ENCODE measurements around the gene WDR88.
"Not testable (repeated sequence)": the region's sequence is repeated elsewhere in the genome, so short reads cannot be mapped to it uniquely, and the experiment has no call there.

Gene WDR88

DNA sequence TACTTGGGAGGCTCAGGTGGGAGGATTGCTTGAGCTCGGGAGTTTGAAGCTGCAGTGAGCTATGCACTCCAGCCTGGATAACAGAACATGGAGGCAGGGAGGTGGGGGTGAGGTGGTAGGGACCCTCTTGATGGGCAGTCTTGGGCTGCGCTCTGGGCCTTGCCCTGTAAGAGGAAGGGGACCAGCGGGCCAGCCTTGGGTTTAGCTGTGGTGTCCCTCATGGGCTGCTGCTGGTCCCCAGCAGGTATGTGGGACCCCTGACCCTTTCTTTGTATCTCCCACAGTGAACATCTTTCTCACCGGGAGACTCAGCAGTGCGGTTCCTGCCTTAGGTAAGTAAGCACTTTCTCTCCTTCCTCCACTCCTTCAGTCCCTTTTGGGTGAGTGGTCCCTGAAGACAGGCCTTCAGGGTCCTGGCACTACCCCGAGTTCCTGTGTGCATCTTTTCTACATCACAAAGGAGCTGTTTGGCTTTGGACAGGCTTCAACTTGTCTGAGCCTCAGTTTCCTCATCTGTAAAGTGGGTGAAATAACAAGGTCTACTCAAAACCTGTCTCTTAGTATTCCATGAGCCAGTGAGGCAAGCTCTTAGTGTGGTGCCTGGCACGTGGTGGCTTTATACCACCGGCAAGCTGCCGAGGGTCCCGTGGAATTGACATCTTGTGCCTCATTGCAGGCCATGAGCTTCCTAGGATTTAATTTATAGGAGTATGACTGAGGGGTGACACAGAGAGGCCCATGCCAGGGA, 64.7 kb downstream of the WDR88 start:
- no peak for DNase-seq (ENCODE audit: low read depth in 1 of 2, low spot score in 1 of 2)

DNA sequence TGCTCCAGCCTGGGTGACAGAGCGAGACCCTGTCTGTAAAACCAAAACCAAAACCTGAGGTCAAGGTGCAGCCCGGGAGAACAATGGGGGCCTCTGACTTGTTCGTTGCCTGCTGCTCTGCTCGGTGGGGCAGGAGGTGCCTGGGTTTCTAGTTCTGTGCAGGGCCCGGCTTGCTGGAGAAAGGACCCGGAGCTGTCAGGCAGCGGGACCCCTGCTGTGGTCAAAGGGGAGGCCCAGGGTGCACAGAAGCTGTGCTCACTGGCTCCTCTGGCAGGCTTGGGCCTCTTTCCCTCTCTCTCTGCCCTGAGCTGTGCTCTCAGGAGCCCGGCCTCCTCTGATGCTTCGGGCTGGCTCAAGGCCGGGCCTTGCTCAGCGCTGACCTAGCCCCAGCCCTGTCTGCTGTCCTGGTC, 65.7 kb downstream of the WDR88 start:
- no peak for DNase-seq (ENCODE audit: low read depth in 1 of 2, low spot score in 1 of 2)

DNA sequence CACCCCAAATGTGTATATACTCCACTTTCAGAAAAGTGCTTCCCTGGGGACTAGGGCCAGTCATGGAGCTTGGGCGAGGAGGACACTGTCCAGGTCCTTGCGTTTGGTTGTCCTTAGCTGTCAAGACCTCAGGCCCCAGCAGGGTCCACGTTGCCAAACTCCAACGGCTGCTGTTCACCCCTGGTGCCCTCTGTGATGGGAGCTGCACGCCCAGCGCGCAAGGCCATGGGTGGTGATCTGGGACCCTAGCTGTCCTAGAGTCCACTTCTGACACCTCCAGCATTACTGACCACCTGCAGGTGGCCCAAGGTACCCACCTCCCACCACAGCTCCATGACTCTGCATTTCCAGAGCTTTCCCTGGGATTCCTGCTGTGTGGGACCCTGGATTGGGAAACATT, 66.3 kb downstream of the WDR88 start:
- DNase-seq (ENCODE audit: low read depth in 1 of 2, low spot score in 1 of 2), result no peak

DNA sequence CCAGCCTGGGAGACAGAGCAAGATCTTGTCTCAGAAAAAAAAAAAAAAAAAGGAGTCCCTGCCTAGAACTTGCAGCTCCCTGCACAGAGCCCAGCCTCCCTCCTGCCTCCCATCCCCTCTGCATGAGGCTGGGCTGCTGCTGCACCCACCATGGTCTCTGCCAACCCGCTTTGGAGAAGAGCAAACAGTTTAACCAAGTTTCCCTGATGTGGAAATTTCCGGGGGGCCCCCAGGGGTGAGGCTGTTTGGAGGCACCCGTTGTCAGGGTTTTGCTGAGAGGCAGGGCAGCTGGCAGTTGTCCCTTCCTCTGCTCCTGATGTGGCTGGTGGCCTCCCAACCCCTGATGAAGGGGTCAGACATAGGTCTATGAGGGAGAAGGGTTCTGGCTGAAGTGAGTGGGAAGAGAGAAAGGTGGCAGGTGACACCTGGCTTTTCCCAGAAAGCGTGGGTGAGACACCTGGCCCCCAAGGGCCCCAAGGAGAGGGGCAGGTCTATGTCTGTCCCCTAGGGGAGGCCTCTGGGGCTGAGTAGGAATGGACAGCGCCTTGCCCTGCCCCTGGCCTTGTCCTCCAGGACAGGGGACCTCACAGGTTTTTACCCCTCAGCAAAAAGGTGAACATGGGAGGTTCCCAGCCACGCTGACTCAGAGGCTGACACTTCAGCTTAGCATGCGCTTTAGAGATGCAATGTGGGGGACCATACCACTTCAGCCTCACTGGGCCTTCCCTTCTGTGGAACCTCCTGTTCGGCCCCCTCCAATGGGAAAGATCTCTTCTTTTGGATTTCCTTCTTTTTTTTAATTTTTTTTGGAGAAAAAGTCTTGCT, 67.7 kb downstream of the WDR88 start:
- DNase-seq (ENCODE audit: low read depth in 1 of 2, low spot score in 1 of 2), result no peak

DNA sequence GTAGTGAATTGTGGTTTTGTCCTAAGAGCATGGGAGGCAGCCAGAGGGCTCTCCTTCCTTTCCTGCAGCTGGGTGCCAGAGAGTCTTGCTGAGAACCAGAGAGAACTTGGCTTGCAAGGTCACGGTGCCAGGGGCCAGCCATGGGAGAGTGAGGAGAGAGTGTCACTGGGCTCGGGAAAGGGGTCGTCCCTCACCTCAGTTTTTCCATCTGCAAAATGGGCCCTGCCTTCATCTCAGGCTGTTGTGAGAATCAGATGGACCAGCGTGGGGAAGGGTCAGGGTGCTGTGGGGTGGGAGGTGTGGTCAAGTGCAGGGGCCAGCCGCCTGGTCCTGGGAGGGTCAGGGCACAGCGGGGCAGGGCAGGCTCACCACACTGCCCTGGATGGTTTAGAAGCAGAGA, 69.6 kb downstream of the WDR88 start:
- no peak for DNase-seq (ENCODE audit: low read depth in 1 of 2, low spot score in 1 of 2)

DNA sequence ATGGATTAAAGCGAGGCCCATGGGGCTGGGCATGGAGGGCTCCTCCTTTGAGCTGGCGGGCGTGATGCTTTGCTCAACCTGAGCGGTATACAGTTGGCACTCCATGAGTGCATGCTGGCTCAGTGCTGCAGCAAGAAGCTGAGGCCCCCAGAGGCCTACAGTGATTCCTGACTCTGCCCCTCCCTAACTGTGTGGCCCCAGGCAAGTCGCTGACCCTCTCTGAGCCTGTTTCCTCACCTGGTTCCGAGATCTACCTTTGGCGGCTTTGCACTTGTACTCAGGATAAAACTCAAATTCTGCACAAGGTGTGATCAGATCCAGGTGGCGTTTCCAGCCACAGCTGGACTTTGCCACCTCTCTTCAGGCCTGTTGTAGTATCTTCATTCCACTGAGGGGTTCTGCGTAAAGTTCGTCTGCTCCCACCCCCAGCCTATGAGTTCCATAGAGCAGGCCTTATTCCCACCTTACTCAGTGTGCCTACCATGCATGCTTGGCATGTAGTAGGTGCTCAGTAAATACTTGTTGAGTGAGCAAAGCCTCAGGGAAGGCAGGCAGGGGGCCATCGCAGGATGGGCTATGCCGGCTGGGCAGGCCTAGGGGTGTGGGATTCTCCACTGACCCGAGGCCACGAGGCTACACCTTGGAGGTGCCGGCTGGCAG, 70.1 kb downstream of the WDR88 start:
- DNase-seq (ENCODE audit: low read depth in 1 of 2, low spot score in 1 of 2), result no peak

DNA sequence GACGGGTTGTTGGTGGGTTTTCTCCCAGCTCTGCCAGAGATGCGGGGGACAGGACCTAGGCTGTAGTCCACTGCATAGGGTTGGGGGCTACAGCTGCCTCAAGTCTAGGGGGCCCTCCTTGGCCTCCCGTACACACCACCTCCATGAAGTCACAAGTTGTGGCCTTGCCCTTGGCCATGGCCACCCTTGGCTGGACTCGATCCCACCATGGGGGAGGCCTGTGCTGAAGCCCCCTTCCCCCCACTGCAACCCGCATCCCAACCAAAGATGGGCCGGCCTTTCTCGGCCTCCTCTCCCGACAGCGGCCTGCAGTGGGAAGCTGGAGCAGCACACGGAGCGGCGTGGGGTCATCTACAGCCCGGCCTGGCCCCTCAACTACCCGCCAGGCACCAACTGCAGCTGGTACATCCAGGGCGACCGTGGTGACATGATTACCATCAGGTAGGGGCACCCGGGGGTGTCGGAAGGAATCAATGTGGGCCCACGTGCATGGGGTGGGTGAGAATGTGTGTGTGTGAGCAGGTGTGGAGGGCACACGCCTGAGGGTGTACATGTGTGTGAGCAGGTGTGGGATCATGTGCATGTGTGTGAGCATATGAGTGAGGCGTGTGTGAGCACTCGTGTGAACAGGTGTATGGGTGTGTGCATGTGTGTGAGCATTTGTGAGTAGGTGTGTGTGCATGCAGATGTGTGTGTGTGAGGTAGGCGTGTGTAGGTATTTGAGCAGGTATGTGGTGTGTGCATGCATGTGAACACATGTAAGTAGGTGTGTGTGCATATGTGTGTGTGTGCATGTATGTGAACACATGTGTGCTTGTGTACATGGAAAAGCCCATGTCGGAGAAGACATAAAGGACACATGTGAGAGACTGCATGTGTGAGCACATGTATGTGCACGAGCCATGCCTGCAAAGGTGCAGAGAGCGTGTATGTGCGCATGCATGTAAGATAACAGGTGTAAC, 70.9 kb downstream of the WDR88 start:
- no peak for DNase-seq (ENCODE audit: low read depth in 1 of 2, low spot score in 1 of 2)

DNA sequence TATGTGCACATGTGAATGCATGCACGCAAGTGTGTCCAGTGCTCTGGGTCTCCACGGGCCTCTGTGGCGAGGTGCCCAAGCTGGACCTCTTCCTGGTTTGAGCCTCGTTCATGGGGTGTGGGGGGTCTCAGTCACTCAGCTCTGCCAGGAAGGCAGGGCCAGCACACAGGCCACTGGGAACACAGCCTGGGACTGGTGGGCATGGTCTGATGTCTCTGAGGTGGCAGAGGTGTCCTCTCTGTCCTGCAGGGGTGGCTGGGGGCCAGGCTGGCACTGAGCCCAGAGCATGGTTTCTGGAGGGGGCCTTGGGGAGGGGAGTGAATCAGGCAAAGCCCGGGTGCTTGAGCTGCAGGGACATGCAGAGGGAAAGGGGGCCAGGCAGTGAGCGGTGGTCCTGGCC, 71.6 kb downstream of the WDR88 start:
- no peak for DNase-seq (ENCODE audit: low read depth in 1 of 2, low spot score in 1 of 2)

DNA sequence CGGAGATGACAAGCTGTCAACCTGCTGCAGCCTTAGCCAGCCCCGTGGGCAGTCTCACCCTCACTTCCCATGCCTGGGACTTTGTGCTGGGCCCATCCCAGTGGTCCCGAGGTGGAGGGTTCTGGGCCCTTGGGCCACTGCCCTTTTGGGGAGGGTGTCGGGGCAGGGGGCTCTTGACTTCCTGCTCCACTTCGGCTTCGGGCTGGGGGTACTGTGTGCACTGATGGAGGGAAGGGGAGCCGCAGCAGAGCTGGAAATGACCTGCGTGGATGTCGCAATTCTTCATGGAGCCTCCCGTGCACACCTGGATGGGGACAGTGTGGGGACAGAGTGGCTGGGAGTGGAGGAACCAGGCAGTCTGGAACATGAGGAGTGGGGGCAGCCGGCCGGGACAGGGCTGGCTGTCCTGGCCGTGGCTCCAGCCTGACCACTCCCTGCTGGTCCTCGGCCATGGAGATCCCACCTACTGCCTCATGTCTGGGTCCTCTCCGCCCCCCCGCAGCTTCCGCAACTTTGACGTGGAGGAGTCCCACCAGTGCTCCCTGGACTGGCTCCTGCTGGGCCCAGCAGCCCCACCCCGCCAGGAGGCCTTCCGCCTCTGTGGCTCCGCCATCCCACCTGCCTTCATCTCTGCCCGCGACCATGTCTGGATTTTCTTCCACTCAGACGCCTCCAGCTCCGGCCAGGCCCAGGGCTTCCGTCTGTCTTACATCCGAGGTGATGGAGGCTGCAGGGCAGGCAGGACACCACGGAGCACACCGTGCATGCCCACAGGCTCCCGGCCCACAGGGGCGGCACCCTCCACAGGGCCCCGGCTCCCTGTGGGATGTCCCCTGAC, 72.4 kb downstream of the WDR88 start:
- no peak for DNase-seq (ENCODE audit: low read depth in 1 of 2, low spot score in 1 of 2)

DNA sequence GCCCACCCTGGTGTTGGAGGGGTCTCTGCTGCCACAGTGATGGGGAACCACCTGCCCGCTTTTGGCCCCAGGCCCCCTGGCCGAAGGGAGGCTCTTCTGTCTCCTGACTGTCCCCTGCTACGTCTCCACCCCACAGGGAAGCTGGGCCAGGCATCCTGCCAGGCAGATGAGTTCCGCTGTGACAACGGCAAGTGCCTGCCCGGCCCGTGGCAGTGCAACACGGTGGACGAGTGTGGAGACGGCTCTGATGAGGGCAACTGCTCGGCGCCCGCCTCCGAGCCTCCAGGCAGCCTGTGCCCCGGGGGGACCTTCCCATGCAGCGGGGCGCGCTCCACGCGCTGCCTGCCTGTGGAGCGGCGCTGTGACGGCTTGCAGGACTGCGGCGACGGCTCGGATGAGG, 73.2 kb downstream of the WDR88 start:
- DNase-seq (ENCODE audit: low read depth in 1 of 2, low spot score in 1 of 2), result no peak

DNA sequence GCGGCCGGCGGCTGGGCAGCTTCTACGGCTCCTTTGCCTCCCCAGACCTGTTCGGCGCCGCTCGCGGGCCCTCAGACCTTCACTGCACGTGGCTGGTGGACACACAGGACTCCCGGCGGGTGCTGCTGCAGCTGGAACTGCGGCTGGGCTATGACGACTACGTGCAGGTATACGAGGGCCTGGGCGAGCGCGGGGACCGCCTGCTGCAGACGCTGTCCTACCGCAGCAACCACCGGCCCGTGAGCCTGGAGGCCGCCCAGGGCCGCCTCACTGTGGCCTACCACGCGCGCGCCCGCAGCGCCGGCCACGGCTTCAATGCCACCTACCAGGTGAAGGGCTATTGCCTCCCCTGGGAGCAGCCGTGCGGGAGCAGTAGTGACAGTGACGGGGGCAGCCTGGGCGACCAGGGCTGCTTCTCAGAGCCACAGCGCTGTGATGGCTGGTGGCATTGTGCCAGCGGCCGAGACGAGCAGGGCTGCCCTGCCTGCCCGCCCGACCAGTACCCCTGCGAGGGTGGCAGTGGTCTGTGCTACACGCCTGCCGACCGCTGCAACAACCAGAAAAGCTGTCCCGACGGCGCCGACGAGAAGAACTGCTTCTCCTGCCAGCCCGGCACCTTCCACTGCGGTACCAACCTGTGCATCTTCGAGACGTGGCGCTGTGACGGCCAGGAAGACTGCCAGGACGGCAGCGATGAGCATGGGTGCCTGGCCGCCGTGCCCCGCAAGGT, 73.8 kb downstream of the WDR88 start:
- DNase-seq (ENCODE audit: low read depth in 1 of 2, low spot score in 1 of 2), result no peak

DNA sequence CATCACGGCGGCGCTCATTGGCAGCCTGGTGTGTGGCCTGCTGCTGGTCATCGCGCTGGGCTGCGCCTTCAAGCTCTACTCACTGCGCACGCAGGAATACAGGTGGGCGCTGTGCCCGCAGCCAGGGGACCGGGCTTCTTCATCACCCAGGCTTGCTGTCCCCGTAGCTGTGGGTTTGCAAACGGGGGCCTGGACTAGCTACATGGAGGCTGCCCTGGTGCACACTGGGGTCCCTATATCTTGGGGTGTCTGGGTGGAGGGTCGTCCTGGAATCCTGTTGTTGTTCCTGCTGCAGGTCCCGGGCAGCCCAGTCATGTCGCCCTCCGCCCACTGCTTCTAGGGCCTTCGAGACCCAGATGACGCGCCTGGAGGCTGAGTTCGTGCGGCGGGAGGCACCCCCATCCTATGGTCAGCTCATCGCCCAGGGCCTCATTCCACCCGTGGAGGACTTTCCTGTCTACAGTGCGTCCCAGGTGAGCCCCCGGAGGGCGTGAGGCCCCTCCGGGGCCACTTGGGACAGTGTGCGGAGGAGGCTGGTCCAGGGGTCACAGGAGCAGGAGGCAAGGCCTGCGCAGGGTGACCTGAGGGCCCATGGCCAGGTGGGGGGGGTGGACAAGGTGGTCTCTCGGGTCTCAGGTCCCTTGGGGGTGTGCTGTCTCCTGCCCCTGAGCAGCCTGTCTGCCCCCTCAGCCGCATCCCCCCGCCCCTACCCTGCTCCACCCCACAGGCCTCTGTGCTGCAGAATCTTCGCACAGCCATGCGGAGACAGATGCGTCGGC, 74.5 kb downstream of the WDR88 start:
- no peak for DNase-seq (ENCODE audit: low read depth in 1 of 2, low spot score in 1 of 2)

DNA sequence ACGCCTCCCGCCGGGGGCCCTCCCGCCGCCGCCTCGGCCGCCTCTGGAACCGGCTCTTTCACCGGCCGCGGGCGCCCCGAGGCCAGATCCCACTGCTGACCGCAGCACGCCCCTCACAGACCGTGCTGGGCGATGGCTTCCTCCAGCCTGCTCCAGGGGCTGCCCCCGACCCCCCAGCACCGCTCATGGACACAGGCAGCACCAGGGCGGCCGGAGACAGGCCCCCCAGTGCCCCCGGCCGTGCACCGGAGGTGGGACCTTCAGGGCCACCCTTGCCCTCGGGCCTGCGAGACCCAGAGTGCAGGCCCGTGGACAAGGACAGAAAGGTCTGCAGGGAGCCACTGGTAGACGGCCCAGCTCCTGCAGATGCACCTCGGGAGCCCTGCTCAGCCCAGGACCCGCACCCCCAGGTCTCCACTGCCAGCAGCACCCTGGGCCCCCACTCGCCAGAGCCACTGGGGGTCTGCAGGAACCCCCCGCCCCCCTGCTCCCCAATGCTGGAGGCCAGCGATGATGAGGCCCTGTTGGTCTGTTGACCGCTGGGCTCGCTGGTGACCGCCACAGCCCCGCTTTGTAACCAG, 75.2 kb downstream of the WDR88 start:
- DNase-seq (ENCODE audit: low read depth in 1 of 2, low spot score in 1 of 2), result no peak

DNA sequence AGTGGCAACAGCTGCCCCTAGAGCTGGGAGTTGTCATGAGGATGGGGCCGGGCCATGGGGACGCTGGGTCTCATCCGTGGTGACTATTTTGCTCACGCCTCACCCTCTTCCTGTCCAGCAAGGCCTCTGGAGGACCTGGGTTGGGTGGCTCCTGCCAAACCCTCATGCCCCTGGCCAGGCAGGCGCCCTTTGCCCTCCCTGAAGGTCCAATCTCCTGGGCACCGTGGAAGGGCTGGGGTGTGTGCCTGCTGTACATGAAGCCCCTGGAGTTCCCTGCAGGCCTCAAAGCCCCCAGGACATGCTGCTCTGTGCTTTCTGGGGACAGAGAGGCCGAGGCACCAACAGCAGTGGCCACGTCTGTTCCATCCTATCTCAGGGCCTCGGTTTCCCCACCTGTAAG, 76.0 kb downstream of the WDR88 start:
- DNase-seq (ENCODE audit: low read depth in 1 of 2, low spot score in 1 of 2), result no peak

DNA sequence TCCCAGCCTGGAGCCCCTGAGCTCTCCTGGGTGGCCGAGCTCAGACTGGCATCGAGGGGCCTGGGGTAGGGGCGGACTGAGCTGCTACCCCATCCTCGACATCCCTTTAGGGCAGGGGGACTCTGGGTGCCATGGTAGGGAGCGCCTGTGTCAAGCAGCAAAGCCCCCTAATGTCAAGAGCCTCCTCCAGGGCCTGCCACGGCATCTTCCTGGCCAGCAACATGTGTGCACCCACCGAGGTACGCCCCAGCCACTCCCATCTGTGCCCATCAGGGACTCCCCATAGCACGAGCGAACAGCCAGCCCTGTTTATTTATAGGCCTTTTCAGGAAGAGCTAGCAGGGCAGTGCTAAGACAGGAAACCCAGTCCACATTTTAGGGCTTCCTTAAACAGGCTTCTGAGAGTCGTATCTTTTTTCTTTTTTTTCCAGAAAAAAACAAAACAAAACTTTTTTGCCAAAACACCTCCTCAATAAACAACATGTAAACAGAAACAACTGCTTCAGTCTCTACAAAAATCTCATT, 76.5 kb downstream of the WDR88 start:
- no peak for DNase-seq (ENCODE audit: low read depth in 1 of 2, low spot score in 1 of 2)

DNA sequence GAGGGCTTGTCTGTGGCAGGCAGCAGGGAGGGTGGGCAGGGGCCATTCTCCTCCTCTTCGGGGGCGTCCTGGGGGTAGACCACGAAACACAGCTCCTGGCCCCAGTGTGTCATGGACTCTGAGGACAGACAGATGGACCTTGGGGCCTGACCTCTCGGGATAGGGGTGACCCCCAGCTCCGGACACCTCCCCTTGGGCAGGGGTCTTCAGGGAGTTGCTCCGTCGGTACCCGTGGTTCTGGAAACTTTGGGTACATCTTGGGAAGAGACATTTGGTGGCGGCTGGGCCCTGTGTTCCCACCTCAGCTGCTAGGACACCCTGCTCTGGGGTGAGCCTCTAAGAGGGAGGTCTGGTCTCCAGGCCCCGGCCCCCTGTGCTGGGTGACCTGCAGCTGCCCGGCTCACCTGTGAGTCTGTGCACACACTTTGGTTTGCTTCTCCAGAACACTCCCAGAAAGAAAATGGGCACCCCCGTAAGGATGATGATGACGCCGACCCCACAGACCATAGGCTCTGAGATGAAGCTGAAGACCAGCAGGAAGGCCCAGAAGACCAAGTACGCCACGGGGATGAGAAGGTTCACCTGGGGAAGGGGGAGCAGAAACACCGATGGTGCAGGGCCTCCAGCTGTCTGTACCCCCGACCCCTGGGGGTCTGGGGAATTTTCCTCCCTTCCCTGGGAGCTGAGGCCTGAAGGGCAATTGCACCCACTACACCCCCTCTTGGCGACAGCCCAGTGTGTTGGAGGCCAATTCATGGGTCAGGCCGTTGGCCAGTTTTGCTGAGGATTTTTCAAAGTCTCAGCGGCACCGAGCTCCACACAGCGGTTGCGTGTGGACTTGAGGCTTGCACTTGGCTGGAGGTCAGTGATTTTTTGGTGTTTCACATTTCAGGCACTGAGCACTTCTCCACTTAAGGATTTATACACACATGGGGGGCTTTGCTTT, 77.3 kb downstream of the WDR88 start:
- DNase-seq (ENCODE audit: low read depth in 1 of 2, low spot score in 1 of 2), result no peak

DNA sequence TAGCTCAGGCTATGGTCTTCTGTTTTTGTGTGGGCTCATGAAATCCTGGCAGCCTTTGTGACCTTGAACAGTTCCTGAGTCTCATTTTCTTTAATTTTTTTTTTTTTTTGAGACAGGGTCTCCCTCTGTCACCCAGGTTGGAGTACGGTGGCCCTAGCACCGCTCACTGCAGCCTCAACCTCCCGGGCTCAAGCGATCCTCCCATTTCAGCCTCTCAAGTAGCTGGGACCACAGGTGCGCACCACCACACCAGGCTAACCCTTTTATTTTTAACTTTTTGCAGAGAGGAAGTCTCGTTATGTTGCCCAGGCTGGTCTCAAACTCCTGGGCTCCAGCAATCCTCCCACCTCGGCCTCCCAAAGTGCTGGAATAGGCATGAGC, 77.9 kb downstream of the WDR88 start:
- DNase-seq (ENCODE audit: low read depth in 1 of 2, low spot score in 1 of 2), result not testable (repeated sequence)

All from activated T-helper 1 cell treated with anti-CD3 and anti-CD28 coated beads, Interleukin-2, amount 50 U/mL, for 16 hours (primary cell).